Stimulated activated CD8-positive, alpha-beta memory T cell treated with anti-CD3 and anti-CD28 coated beads, Interleukin-2, amount 100 ng/mL, for 48 hours (primary cell): Measurements from ENCODE around the gene NGF.
"Not testable (repeated sequence)": the region's sequence is repeated elsewhere in the genome, so short reads cannot be mapped to it uniquely, and the experiment has no call there.

Experiments
- DNase-seq, 2 donors: peaks; one replicate each; pipeline ENCODE4 v3.0.0-alpha.2; 2020; ENCODE audit warnings: low read depth in 2 of 2

NGF gene

GRCh38 chr1:115310581-115311473, 27.2 kb downstream of the NGF start:
- DNase-seq, result no peak

GRCh38 chr1:115309504-115309903, 28.5 kb downstream of the NGF start:
- DNase-seq, result not testable (repeated sequence)

- no peak for DNase-seq
Observed at GRCh38 chr1:115308969-115309368, 29.1 kb downstream of the NGF start.

- no peak for DNase-seq
Observed at GRCh38 chr1:115307661-115308060, 30.4 kb downstream of the NGF start.

GRCh38 chr1:115306146-115306545, 31.9 kb downstream of the NGF start:
- DNase-seq, result no peak

GRCh38 chr1:115303364-115303763, 34.7 kb downstream of the NGF start:
- DNase-seq, result no peak

GRCh38 chr1:115302390-115302961, 35.6 kb downstream of the NGF start:
- DNase-seq, result no peak

- no peak for DNase-seq
Observed at GRCh38 chr1:115301438-115302020, 36.5 kb downstream of the NGF start.

GRCh38 chr1:115300087-115300876, 37.8 kb downstream of the NGF start:
- no peak for DNase-seq

- DNase-seq, result no peak
Observed at GRCh38 chr1:115299266-115299665, 38.8 kb downstream of the NGF start.

- DNase-seq, result no peak
Observed at GRCh38 chr1:115296981-115297380, 41.1 kb downstream of the NGF start.

- DNase-seq, result no peak
Observed at GRCh38 chr1:115295904-115296696, 41.9 kb downstream of the NGF start.

GRCh38 chr1:115293899-115294298, 44.1 kb downstream of the NGF start:
- DNase-seq, result no peak

GRCh38 chr1:115293006-115293405, 45.0 kb downstream of the NGF start:
- no peak for DNase-seq

GRCh38 chr1:115291741-115292140, 46.3 kb downstream of the NGF start:
- no peak for DNase-seq

GRCh38 chr1:115289940-115290339, 48.1 kb downstream of the NGF start:
- DNase-seq, result no peak

- no peak for DNase-seq
Observed at GRCh38 chr1:115288591-115289198, 49.4 kb downstream of the NGF start.

GRCh38 chr1:115286431-115287205, 51.4 kb downstream of the NGF start:
- DNase-seq, result no peak

GRCh38 chr1:115284209-115284608, 53.8 kb downstream of the NGF start:
- DNase-seq, result no peak

- DNase-seq, result no peak
Observed at GRCh38 chr1:115283681-115284146, 54.3 kb downstream of the NGF start.
